ENCODE data around the gene ERICH6. TPM values are rescaled to one million over a fixed set of nuclear protein-coding genes. Genes with fewer than 3 reads are reported as not detected.

Gene ERICH6
- total RNA-seq, 1 donor, result under 0.01 TPM

DNA sequence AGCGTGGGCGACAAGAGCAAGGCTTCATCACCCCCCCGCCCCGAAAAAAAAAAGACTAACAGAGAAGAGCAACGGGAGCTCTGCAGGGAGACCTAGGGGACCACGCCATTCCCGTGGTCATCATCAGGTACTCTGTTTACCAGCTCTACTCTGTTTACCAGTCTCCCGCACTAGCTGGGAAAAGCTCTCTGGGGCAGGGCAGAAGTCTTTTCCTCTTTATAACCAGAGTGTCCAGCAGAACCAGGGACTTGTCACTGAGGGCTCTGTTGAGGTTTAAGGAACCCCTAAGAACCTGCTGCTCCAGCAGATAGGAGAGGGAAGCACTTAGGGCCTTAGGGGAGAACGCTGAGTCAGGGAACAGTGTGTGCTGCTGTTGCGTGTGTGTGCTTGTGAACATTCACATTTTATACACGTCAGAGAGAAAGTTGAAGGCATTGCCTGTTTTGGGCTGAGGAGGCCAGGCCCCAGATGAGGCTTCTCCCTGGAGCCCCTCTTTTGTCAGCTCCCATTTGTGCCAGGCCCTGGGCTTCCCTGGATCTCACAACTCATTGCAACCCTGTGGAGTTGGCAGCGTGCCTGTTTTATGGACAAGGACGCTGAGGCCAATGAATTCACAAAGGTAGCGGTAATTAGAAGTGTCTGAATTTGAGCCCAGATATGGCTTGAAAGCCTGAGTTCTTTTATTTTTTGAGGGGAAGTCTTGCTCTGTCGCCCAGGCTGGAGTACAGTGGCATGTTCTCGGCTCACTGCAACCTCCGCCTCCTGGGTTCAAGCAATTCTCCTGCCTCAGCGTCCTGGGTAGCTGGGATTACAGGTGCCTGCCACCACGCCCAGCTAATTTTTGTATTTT, 24.2 kb upstream of the ERICH6 start:
- Histone ChIP-seq H3K27ac (ENCODE audit: low read depth, low read length) (no peak overlapping the region), H3K36me3 (ENCODE audit: insufficient read depth, low read length) (no peaks in the 10 kb centered on the region), H3K27me3 (ENCODE audit: insufficient read depth, low read length) (no peaks in the 10 kb centered on the region), H3K4me3 (ENCODE audit: insufficient read depth, low read length) (no peak overlapping the region), H3K4me2 (ENCODE audit: insufficient read depth, low read length) (no peak overlapping the region), H3K79me2 (ENCODE audit: insufficient read depth, low read length) (no peaks in the 10 kb centered on the region), H2AFZ (ENCODE audit: low read length) (no peak overlapping the region), H3K9me3 (ENCODE audit: low read depth, low read length) (no peaks in the 10 kb centered on the region), H3K4me1 (ENCODE audit: insufficient read depth, low read length) (peaks cover 3% of the 10 kb centered on the region), H4K20me1 (ENCODE audit: insufficient read depth, low read length) (no peaks in the 10 kb centered on the region)
- DNase-seq (ENCODE audit: insufficient read length, low spot score, missing footprints), result no peak
- TF ChIP-seq, protein P1, sequence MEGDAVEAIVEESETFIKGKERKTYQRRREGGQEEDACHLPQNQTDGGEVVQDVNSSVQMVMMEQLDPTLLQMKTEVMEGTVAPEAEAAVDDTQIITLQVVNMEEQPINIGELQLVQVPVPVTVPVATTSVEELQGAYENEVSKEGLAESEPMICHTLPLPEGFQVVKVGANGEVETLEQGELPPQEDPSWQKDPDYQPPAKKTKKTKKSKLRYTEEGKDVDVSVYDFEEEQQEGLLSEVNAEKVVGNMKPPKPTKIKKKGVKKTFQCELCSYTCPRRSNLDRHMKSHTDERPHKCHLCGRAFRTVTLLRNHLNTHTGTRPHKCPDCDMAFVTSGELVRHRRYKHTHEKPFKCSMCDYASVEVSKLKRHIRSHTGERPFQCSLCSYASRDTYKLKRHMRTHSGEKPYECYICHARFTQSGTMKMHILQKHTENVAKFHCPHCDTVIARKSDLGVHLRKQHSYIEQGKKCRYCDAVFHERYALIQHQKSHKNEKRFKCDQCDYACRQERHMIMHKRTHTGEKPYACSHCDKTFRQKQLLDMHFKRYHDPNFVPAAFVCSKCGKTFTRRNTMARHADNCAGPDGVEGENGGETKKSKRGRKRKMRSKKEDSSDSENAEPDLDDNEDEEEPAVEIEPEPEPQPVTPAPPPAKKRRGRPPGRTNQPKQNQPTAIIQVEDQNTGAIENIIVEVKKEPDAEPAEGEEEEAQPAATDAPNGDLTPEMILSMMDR (IDR thresholded peaks at IDR 0.05; ENCODE audit: extremely low read depth, low read depth, low read length), result no peak

- H3K9me3 ChIP-seq (ENCODE audit: low read depth, low read length), result no peaks in the 10 kb centered on the region
- TF ChIP-seq, protein P1 (IDR thresholded peaks at IDR 0.05; ENCODE audit: extremely low read depth, low read depth, low read length), result no peak
- H2AFZ ChIP-seq (ENCODE audit: low read length), result no peak overlapping the region
Observed at GRCh38 chr3:150725548-150725947, 21.8 kb upstream of the ERICH6 start.

DNA sequence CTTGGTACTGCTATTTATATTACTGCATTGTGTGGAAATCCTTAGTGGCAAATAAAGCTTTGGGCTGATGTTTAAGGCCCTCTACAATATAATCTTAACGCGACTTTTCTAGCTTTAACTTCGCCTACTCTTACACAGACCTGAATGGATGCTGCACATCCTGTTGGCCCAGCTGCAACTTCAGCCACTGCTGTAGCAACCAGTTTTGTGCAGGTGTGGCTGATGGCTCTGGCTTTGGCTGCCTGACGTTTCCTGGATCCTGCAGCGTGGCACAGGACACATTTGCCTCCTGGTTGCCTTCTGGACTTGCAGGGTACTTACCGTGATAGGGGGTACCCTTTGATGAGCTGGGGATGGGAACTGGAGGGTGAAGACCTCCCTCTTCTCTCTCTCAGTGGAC, 20.2 kb upstream of the ERICH6 start:
- H3K4me2 ChIP-seq (ENCODE audit: insufficient read depth, low read length), result no peak overlapping the region
- no peak overlapping the region for H2AFZ ChIP-seq (ENCODE audit: low read length)
- TF ChIP-seq, protein P1 (IDR thresholded peaks at IDR 0.05; ENCODE audit: extremely low read depth, low read depth, low read length), result no peak
- H3K4me3 ChIP-seq (ENCODE audit: insufficient read depth, low read length), result no peak overlapping the region
- no peaks in the 10 kb centered on the region for H3K9me3 ChIP-seq (ENCODE audit: low read depth, low read length)
- no peak for DNase-seq (ENCODE audit: insufficient read length, low spot score, missing footprints)
- no peaks in the 10 kb centered on the region for H3K36me3 ChIP-seq (ENCODE audit: insufficient read depth, low read length)
- no peaks in the 10 kb centered on the region for H3K27me3 ChIP-seq (ENCODE audit: insufficient read depth, low read length)
- no peaks in the 10 kb centered on the region for H4K20me1 ChIP-seq (ENCODE audit: insufficient read depth, low read length)
- H3K4me1 ChIP-seq (ENCODE audit: insufficient read depth, low read length), result peaks cover 9% of the 10 kb centered on the region
- no peak overlapping the region for H3K27ac ChIP-seq (ENCODE audit: low read depth, low read length)
- no peaks in the 10 kb centered on the region for H3K79me2 ChIP-seq (ENCODE audit: insufficient read depth, low read length)

More at GRCh38 chr3:150725548-150725947, 21.8 kb upstream of the ERICH6 start:
- H3K27me3 ChIP-seq (ENCODE audit: insufficient read depth, low read length), result no peaks in the 10 kb centered on the region
- H3K27ac ChIP-seq (ENCODE audit: low read depth, low read length), result no peak overlapping the region
- H3K4me3 ChIP-seq (ENCODE audit: insufficient read depth, low read length), result no peak overlapping the region
- DNase-seq (ENCODE audit: insufficient read length, low spot score, missing footprints), result no peak
- H3K4me1 ChIP-seq (ENCODE audit: insufficient read depth, low read length), result peaks cover 9% of the 10 kb centered on the region
- no peaks in the 10 kb centered on the region for H3K36me3 ChIP-seq (ENCODE audit: insufficient read depth, low read length)
- H3K79me2 ChIP-seq (ENCODE audit: insufficient read depth, low read length), result no peaks in the 10 kb centered on the region
- no peaks in the 10 kb centered on the region for H4K20me1 ChIP-seq (ENCODE audit: insufficient read depth, low read length)
- no peak overlapping the region for H3K4me2 ChIP-seq (ENCODE audit: insufficient read depth, low read length)

- TF ChIP-seq, protein P1 (IDR thresholded peaks at IDR 0.05; ENCODE audit: extremely low read depth, low read depth, low read length), result no peak
- H3K36me3 ChIP-seq (ENCODE audit: insufficient read depth, low read length), result no peaks in the 10 kb centered on the region
Observed at GRCh38 chr3:150722267-150722666, 18.5 kb upstream of the ERICH6 start.

More at GRCh38 chr3:150722267-150722666, 18.5 kb upstream of the ERICH6 start:
- Histone ChIP-seq H3K27ac (ENCODE audit: low read depth, low read length) (no peak overlapping the region), H4K20me1 (ENCODE audit: insufficient read depth, low read length) (no peaks in the 10 kb centered on the region), H3K4me3 (ENCODE audit: insufficient read depth, low read length) (no peak overlapping the region), H3K27me3 (ENCODE audit: insufficient read depth, low read length) (no peaks in the 10 kb centered on the region), H3K9me3 (ENCODE audit: low read depth, low read length) (no peaks in the 10 kb centered on the region), H3K4me2 (ENCODE audit: insufficient read depth, low read length) (no peak overlapping the region), H3K4me1 (ENCODE audit: insufficient read depth, low read length) (peaks cover 9% of the 10 kb centered on the region), H2AFZ (ENCODE audit: low read length) (no peak overlapping the region), H3K79me2 (ENCODE audit: insufficient read depth, low read length) (no peaks in the 10 kb centered on the region)
- no peak for DNase-seq (ENCODE audit: insufficient read length, low spot score, missing footprints)
